GM12891 (cell line): ENCODE results near the gene NAA60.

ENCODE experiments used
- DNase-seq: peaks from one replicate; pipeline ENCODE4 v3.0.0; 2011; ENCODE audit warnings: low spot score; ENCODE audit not compliant: insufficient read length
- FAIRE-seq: peaks from 2 replicates; lab custom pipeline; 2011; peaks lifted over from hg19 to GRCh38; lab: Jason Lieb, UNC
- PAX5 ChIP-seq: IDR thresholded peaks from 2 replicates; pipeline ENCODE4 v1.6.1; 2011; ENCODE audit warnings: low read length, moderate library complexity, mild to moderate bottlenecking; ENCODE audit not compliant: insufficient read depth, severe bottlenecking
- POLR2A ChIP-seq: IDR thresholded peaks from 2 replicates; pipeline ENCODE4 v1.6.1; 2011; ENCODE audit warnings: low read depth, low read length, control low read depth
- POLR2AphosphoS5 ChIP-seq: IDR thresholded peaks from 2 replicates; pipeline ENCODE4 v1.6.1; 2011; ENCODE audit warnings: low read depth, low read length, control low read depth
- POU2F2 ChIP-seq: IDR thresholded peaks from 2 replicates; pipeline ENCODE4 v1.6.1; 2011; ENCODE audit warnings: low read depth, mild to moderate bottlenecking, control low read depth, low read length, moderate library complexity
- SPI1 ChIP-seq: IDR thresholded peaks from 2 replicates; pipeline ENCODE4 v1.6.1; 2011; ENCODE audit warnings: low read depth, low read length, control low read depth
- TAF1 ChIP-seq: IDR thresholded peaks from 2 replicates; pipeline ENCODE4 v1.6.1; 2011; ENCODE audit warnings: low read depth, low read length, control low read depth

Gene NAA60

GRCh38 chr16:3482659-3483241 lies 39.3 kb downstream of the NAA60 start:
- DNase-seq (no peak), FAIRE-seq (no peak)
- TF ChIP-seq POLR2A (no peak), TAF1 (no peak), POLR2AphosphoS5 (no peak), PAX5 (no peak), SPI1 (no peak), POU2F2 (no peak)

GRCh38 chr16:3484318-3485096 lies 41.0 kb downstream of the NAA60 start:
- no peak for TF ChIP-seq POLR2AphosphoS5
- TF ChIP-seq POU2F2 = no peak
- no peak for TF ChIP-seq POLR2A
- no peak for TF ChIP-seq PAX5
- TF ChIP-seq SPI1 = no peak
- TF ChIP-seq TAF1 = no peak
- FAIRE-seq = no peak
- no peak for DNase-seq

GRCh38 chr16:3485097-3485745 lies 41.7 kb downstream of the NAA60 start:
- TF ChIP-seq POLR2A (no peak), POLR2AphosphoS5 (0 out of 2 replicates have a peak, but pooled peaks have one; percentile 24)
- DNase-seq (no peak), FAIRE-seq (no peak)

GRCh38 chr16:3485821-3486505 lies 42.5 kb downstream of the NAA60 start:
- FAIRE-seq (no peak), DNase-seq (no peak)
- no peak for TF ChIP-seq POU2F2
- TF ChIP-seq SPI1 = no peak
- no peak for TF ChIP-seq PAX5
- no peak for TF ChIP-seq POLR2A
- TF ChIP-seq POLR2AphosphoS5 = no peak
- no peak for TF ChIP-seq TAF1

GRCh38 chr16:3486506-3487215 lies 43.2 kb downstream of the NAA60 start:
- FAIRE-seq = no peak
- TF ChIP-seq POU2F2 (no peak), POLR2AphosphoS5 (no peak), POLR2A (no peak), SPI1 (no peak), PAX5 (no peak), TAF1 (no peak)
- DNase-seq = no peak

GRCh38 chr16:3487521-3488410 lies 44.3 kb downstream of the NAA60 start:
- FAIRE-seq (no peak), DNase-seq (no peak)
- TF ChIP-seq TAF1 = no peak
- TF ChIP-seq POLR2AphosphoS5 = no peak
- no peak for TF ChIP-seq POLR2A
- TF ChIP-seq POU2F2 = no peak
- TF ChIP-seq PAX5 = no peak
- TF ChIP-seq SPI1 = no peak

- FAIRE-seq (no peak), DNase-seq (no peak)
- TF ChIP-seq TAF1 = no peak
- TF ChIP-seq POLR2A = no peak
- TF ChIP-seq SPI1 = no peak
- TF ChIP-seq POU2F2 = no peak
- no peak for TF ChIP-seq PAX5
- no peak for TF ChIP-seq POLR2AphosphoS5
Measured at GRCh38 chr16:3488801-3489200, 45.3 kb downstream of the NAA60 start.
